ENCODE measurements around the gene OR7A17.
A peak's percentile ranks its signal among the peaks of the same experiment; 100 is the strongest.

The OR7A17 gene

GRCh38 chr19:14901675-14902260 lies 15.8 kb upstream of the OR7A17 start:
- Histone ChIP-seq H3K36me3 (no peaks in the 10 kb centered on the region), H3K27ac (no peak overlapping the region), H3K9me3 (no peaks in the 10 kb centered on the region), H3K4me3 (no peak overlapping the region), H3K4me1 (no peaks in the 10 kb centered on the region), H3K27me3 (peaks cover 0 to 7% of the 10 kb centered on the region in 2 donors)
- intact Hi-C loops (cut with DNase I; ENCODE audit: low total_unique reads) = no loop called here
- no peak for DNase-seq
- no peak for TF ChIP-seq CTCF (IDR thresholded peaks at IDR 0.05)

- H3K27me3 ChIP-seq = peaks cover 0 to 9% of the 10 kb centered on the region in 2 donors
- no peak for TF ChIP-seq CTCF (IDR thresholded peaks at IDR 0.05)
- H3K27ac ChIP-seq = no peak overlapping the region
- peak in 1 of 2 donors; percentile 31 for DNase-seq
- no peaks in the 10 kb centered on the region for H3K4me1 ChIP-seq
- intact Hi-C loops (cut with DNase I; ENCODE audit: low total_unique reads) = no loop called here
- no peak overlapping the region for H3K4me3 ChIP-seq
- no peaks in the 10 kb centered on the region for H3K9me3 ChIP-seq
- no peaks in the 10 kb centered on the region for H3K36me3 ChIP-seq
These were observed 4.9 kb upstream of the OR7A17 start for GRCh38 chr19:14890643-14891379.

GRCh38 chr19:14889994-14890642 lies 4.2 kb upstream of the OR7A17 start:
- no peaks in the 10 kb centered on the region for H3K9me3 ChIP-seq
- no peaks in the 10 kb centered on the region for H3K36me3 ChIP-seq
- H3K27me3 ChIP-seq = peaks cover 0 to 9% of the 10 kb centered on the region in 2 donors
- no peak for DNase-seq
- no peak overlapping the region for H3K27ac ChIP-seq
- no peak overlapping the region for H3K4me3 ChIP-seq
- intact Hi-C loops (cut with DNase I; ENCODE audit: low total_unique reads) = no loop called here
- H3K4me1 ChIP-seq = no peaks in the 10 kb centered on the region
- no peak for TF ChIP-seq CTCF (IDR thresholded peaks at IDR 0.05)

GRCh38 chr19:14871619-14872230 lies 14.2 kb downstream of the OR7A17 start:
- H3K4me1 ChIP-seq = no peaks in the 10 kb centered on the region
- intact Hi-C loops (cut with DNase I; ENCODE audit: low total_unique reads) = no loop called here
- H3K4me3 ChIP-seq = no peak overlapping the region
- H3K9me3 ChIP-seq = no peaks in the 10 kb centered on the region
- TF ChIP-seq CTCF (IDR thresholded peaks at IDR 0.05) = peak; percentile 12 to 14
- H3K27ac ChIP-seq = no peak overlapping the region
- no peak for DNase-seq
- peaks cover 0 to 9% of the 10 kb centered on the region in 2 donors for H3K27me3 ChIP-seq
- H3K36me3 ChIP-seq = no peaks in the 10 kb centered on the region

- Histone ChIP-seq H3K36me3 (no peaks in the 10 kb centered on the region), H3K27me3 (peaks cover 0 to 9% of the 10 kb centered on the region in 2 donors), H3K4me1 (no peaks in the 10 kb centered on the region), H3K4me3 (no peak overlapping the region), H3K9me3 (no peaks in the 10 kb centered on the region), H3K27ac (no peak overlapping the region)
- no peak for TF ChIP-seq CTCF (IDR thresholded peaks at IDR 0.05)
- DNase-seq = no peak
- intact Hi-C loops (cut with DNase I; ENCODE audit: low total_unique reads) = no loop called here
These were observed 17.4 kb downstream of the OR7A17 start for GRCh38 chr19:14868497-14868896.

Data from tibial artery (tissue), 4 donors.